Uterus (tissue), 4 donors: ENCODE data around the gene ATR. TPM values are rescaled to one million over a fixed set of nuclear protein-coding genes. Genes with fewer than 3 reads are reported as not detected.

Experiments used
- DNase-seq, 2 donors: peaks; one replicate each; pipeline ENCODE4 v3.0.0-alpha.2; 2019 to 2020
- H3K27ac ChIP-seq, 2 donors: fragments of 200-600 bp; sonication (generic); 1 replicate in 1 of 2; 2 replicates in 1 of 2; pipeline ENCODE4 v1.5.1; 2016 to 2018
- H3K27me3 ChIP-seq, 2 donors: fragments of 200-600 bp; sonication (generic); one replicate each; pipeline ENCODE4 v1.5.1; 2018 to 2019; ENCODE audit warnings: control low read depth in 1 of 2
- H3K36me3 ChIP-seq, 2 donors: fragments of 200-600 bp; sonication (generic); one replicate each; pipeline ENCODE4 v1.5.1; 2019; ENCODE audit warnings: control low read depth in 1 of 2
- H3K4me1 ChIP-seq, 2 donors: fragments of 200-600 bp; sonication (generic); one replicate each; pipeline ENCODE4 v1.5.1; 2018 to 2019; ENCODE audit warnings: control low read depth in 1 of 2
- H3K4me3 ChIP-seq, 2 donors: fragments of 200-600 bp; sonication (generic); 1 replicate in 1 of 2; 2 replicates in 1 of 2; pipeline ENCODE4 v1.5.1; 2018 to 2019; ENCODE audit warnings: mild to moderate bottlenecking in 1 of 2
- H3K9me3 ChIP-seq, 2 donors: fragments of 200-600 bp; sonication (generic); one replicate each; pipeline ENCODE4 v1.5.1; 2019; ENCODE audit warnings: control low read depth in 1 of 2
- CTCF ChIP-seq, 4 experiments: fragments of 200-600 bp in 2 of 4; fragments of 450-650 bp in 2 of 4; sonication (generic) in 2 of 4; IDR thresholded peaks; one replicate each; pipeline ENCODE4 v1.5.1; 2016 to 2019; ENCODE audit warnings: antibody characterized with exemption in 4 of 4, mild to moderate bottlenecking in 2 of 4, moderate library complexity in 1 of 4
- POLR2A ChIP-seq, 2 donors: fragments of 450-650 bp; IDR thresholded peaks; one replicate each; pipeline ENCODE4 v1.6.1; 2016; ENCODE audit warnings: antibody characterized with exemption in 2 of 2, mild to moderate bottlenecking in 1 of 2, moderate library complexity in 1 of 2
- intact Hi-C: fragments of 100-400 bp; cut with DNase I; formaldehyde crosslinking; loops from one replicate; pipeline ENCODE4 v1.15.1; 2023; ENCODE audit warnings: low total_unique reads
- total RNA-seq, 4 donors: library from RNA; depleted of rRNA in 3 of 4; stranded (reverse); fragments of >200 nt in 3 of 4; gene quantifications; one replicate each; pipeline versions ENCODE4 v1.1.0 to v1.2.4, GENCODE V29; 2014 to 2023
- donor health status: DM: yes; HTN: yes; CAD: no.

The ATR gene
- total RNA-seq, 4 donors from 2014 or later = 18.4 to 50.5 (median 31.1) TPM

GRCh38 chr3:142549986-142550385 is 28.5 kb downstream of the ATR start:
- no peak for TF ChIP-seq POLR2A (IDR thresholded peaks at IDR 0.05)
- no peak for TF ChIP-seq CTCF (IDR thresholded peaks at IDR 0.05)
- no peak for DNase-seq
- H3K4me3 ChIP-seq = no peak overlapping the region
- H3K9me3 ChIP-seq = no peaks in the 10 kb centered on the region
- no peaks in the 10 kb centered on the region for H3K4me1 ChIP-seq
- intact Hi-C loops = no loop called here
- no peak overlapping the region for H3K27ac ChIP-seq
- no peaks in the 10 kb centered on the region for H3K36me3 ChIP-seq
- no peaks in the 10 kb centered on the region for H3K27me3 ChIP-seq

DNA sequence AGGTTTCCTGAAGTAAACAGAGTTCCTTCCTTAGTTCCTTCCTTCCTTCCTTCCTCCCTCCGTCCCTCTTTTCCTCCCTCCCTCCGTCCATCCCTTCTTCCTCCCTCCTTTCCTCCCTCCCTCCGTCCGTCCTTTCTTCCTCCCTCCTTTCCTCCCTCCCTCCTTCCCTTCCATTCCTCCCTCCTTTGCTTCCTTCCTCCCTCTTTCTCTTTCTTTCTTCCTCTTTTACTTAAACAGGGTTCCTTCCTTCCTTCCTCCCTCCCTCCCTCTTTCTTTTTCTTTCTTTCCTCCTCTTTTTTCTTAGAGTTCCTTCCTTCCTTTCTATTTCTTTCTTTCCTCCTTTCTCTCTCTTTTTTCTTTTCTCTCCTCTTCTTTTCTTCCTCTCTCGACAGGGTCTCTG is 35.2 kb downstream of the ATR start:
- intact Hi-C loops = no loop called here

GRCh38 chr3:142542054-142542453 is 36.5 kb downstream of the ATR start:
- H3K9me3 ChIP-seq = no peaks in the 10 kb centered on the region
- no peaks in the 10 kb centered on the region for H3K36me3 ChIP-seq
- no peak for DNase-seq
- H3K27ac ChIP-seq = no peak overlapping the region
- no peaks in the 10 kb centered on the region for H3K27me3 ChIP-seq
- H3K4me1 ChIP-seq = no peaks in the 10 kb centered on the region
- H3K4me3 ChIP-seq = no peak overlapping the region
- no peak for TF ChIP-seq CTCF (IDR thresholded peaks at IDR 0.05)
- TF ChIP-seq POLR2A (IDR thresholded peaks at IDR 0.05) = no peak
- intact Hi-C loops = no loop called here

More for the DNA sequence above, 35.2 kb downstream of the ATR start:
- Histone ChIP-seq H3K36me3 (no peaks in the 10 kb centered on the region), H3K4me3 (no peak overlapping the region), H3K9me3 (no peaks in the 10 kb centered on the region), H3K4me1 (no peaks in the 10 kb centered on the region), H3K27me3 (no peaks in the 10 kb centered on the region), H3K27ac (no peak overlapping the region)
- TF ChIP-seq CTCF (IDR thresholded peaks at IDR 0.05) = no peak
- TF ChIP-seq POLR2A (IDR thresholded peaks at IDR 0.05) = no peak
- no peak for DNase-seq

DNA sequence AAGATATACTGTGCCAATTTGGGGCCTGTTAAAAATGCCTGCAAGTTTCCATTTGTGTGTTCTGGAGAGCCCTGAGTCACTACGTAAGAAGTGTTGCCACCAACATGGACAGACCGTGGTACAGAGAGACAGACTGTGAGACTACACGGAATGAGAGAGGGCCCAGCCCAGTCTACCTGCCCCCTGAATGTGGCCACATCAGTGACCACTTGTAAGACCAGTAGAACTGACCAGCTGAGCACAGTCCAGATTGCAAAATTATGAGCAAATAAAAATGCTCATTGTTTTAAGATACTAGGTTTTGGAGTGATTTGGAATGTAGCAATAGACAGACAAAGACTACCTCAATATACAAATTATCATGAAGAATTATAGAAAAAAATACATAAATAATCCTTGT is 42.0 kb downstream of the ATR start:
- Histone ChIP-seq H3K4me1 (no peaks in the 10 kb centered on the region), H3K27ac (no peak overlapping the region), H3K36me3 (no peaks in the 10 kb centered on the region), H3K9me3 (no peaks in the 10 kb centered on the region), H3K4me3 (no peak overlapping the region), H3K27me3 (no peaks in the 10 kb centered on the region)
- no peak for TF ChIP-seq CTCF (IDR thresholded peaks at IDR 0.05)
- TF ChIP-seq POLR2A (IDR thresholded peaks at IDR 0.05) = no peak
- intact Hi-C loops = no loop called here
- DNase-seq = no peak

- intact Hi-C loops = no loop called here
- Histone ChIP-seq H3K36me3 (no peaks in the 10 kb centered on the region), H3K27ac (no peak overlapping the region), H3K9me3 (no peaks in the 10 kb centered on the region), H3K27me3 (no peaks in the 10 kb centered on the region), H3K4me1 (no peaks in the 10 kb centered on the region), H3K4me3 (no peak overlapping the region)
- no peak for DNase-seq
- TF ChIP-seq CTCF (IDR thresholded peaks at IDR 0.05) (no peak), POLR2A (IDR thresholded peaks at IDR 0.05) (no peak)
These were observed 44.0 kb downstream of the ATR start for GRCh38 chr3:142534543-142534942.
